HepG2 (cell line): ENCODE data around the gene ARHGAP23. TPM values are rescaled to one million over a fixed set of nuclear protein-coding genes. Genes with fewer than 3 reads are reported as not detected.
A peak's percentile ranks its signal among the peaks of the same experiment; 100 is the strongest.

Source experiments
- CENPT ChIP-seq: sonication (generic); formaldehyde crosslinking; IDR thresholded peaks from 2 replicates; pipeline ENCODE4 v1.8.0; 2022; ENCODE audit warnings: low read depth, mild to moderate bottlenecking, moderate library complexity, missing genetic modification reagents
- FIP1L1 ChIP-seq: fragments of 200-400 bp; formaldehyde crosslinking; IDR thresholded peaks from 2 replicates; pipeline ENCODE4 v1.6.1; 2018; ENCODE audit warnings: low read depth, mild to moderate bottlenecking, low read length, moderate library complexity, borderline replicate concordance; ENCODE audit not compliant: insufficient read depth
- FOXP1 ChIP-seq, 2 experiments: fragments of 450-650 bp in 1 of 2; IDR thresholded peaks; 2 replicates each; pipeline ENCODE4 v1.6.1; 2017 to 2018; ENCODE audit warnings: antibody characterized with exemption in 1 of 2
- KDM3A ChIP-seq: IDR thresholded peaks from 2 replicates; pipeline ENCODE4 v1.6.1; 2018; ENCODE audit warnings: low read depth, missing compliant biosample characterization
- MAFF ChIP-seq: IDR thresholded peaks from 2 replicates; pipeline ENCODE4 v1.6.1; 2011; ENCODE audit warnings: low read depth, low read length, improper control_type of control experiment
- SALL1 ChIP-seq: sonication (generic); formaldehyde crosslinking; IDR thresholded peaks from 2 replicates; pipeline ENCODE4 v1.8.0; 2022; ENCODE audit warnings: mild to moderate bottlenecking, missing genetic modification reagents
- SMAD1 ChIP-seq: sonication (generic); formaldehyde crosslinking; IDR thresholded peaks from 2 replicates; pipeline ENCODE4 v1.4.0; 2020; ENCODE audit warnings: missing genetic modification reagents, low read depth, mild to moderate bottlenecking, borderline replicate concordance
- SP2 ChIP-seq: sonication (generic); formaldehyde crosslinking; IDR thresholded peaks from 2 replicates; pipeline ENCODE4 v1.5.1; 2020; ENCODE audit warnings: mild to moderate bottlenecking, missing genetic modification reagents
- SP5 ChIP-seq: IDR thresholded peaks from 2 replicates; pipeline ENCODE4 v1.6.1; 2016; ENCODE audit warnings: low read depth, borderline replicate concordance
- TFDP2 ChIP-seq: sonication (generic); formaldehyde crosslinking; IDR thresholded peaks from 2 replicates; pipeline ENCODE4 v1.4.0; 2020; ENCODE audit warnings: missing genetic modification reagents
- ZNF574 ChIP-seq: sonication (generic); formaldehyde crosslinking; IDR thresholded peaks from 2 replicates; pipeline ENCODE4 v1.4.0; 2020; ENCODE audit warnings: missing genetic modification reagents
- ZNF687 ChIP-seq: sonication (generic); formaldehyde crosslinking; IDR thresholded peaks from 2 replicates; pipeline ENCODE4 v1.5.1; 2020; ENCODE audit warnings: mild to moderate bottlenecking, missing genetic modification reagents, moderate library complexity
- ZNF703 ChIP-seq: sonication (generic); formaldehyde crosslinking; IDR thresholded peaks from 2 replicates; pipeline ENCODE4 v1.5.1; 2020; ENCODE audit warnings: missing genetic modification reagents, mild to moderate bottlenecking, moderate library complexity, borderline replicate concordance
- ZNF850 ChIP-seq: sonication (generic); formaldehyde crosslinking; conservative IDR thresholded peaks from 2 replicates; pipeline ENCODE4 v1.9.0; 2021; ENCODE audit warnings: mild to moderate bottlenecking, missing genetic modification reagents
- ZNF891 ChIP-seq: sonication (generic); formaldehyde crosslinking; IDR thresholded peaks from 2 replicates; pipeline ENCODE4 v1.5.0; 2020; ENCODE audit warnings: mild to moderate bottlenecking, missing genetic modification reagents
- polyA plus RNA-seq, 8 experiments: library from polyadenylated mRNA; depleted of rRNA in 3 of 8; stranded (reverse) in 7 of 8; unstranded in 1 of 8; fragments of >200 nt; fragmentation: Illumina TruSeq in 4 of 8; extraction: Trizol in 4 of 8; gene quantifications; 2 replicates each; pipeline versions ENCODE4 v1.2.1 to v1.2.3, GENCODE V29; 2011 to 2016; ENCODE audit warnings: low read depth in 4 of 8, missing spikeins in 1 of 8, mixed read lengths in 1 of 8; ENCODE audit not compliant: insufficient read depth in 1 of 8
- total RNA-seq, 5 experiments: library from RNA; depleted of rRNA; stranded (reverse); fragments of >200 nt; fragmentation: Illumina TruSeq; extraction: Trizol; gene quantifications; 2 replicates each; pipeline ENCODE4 v1.2.3, GENCODE V29; 2016; ENCODE audit warnings: low read depth in 1 of 5
- TF ChIP-seq, protein P1 (sequence below): sonication (generic); formaldehyde crosslinking; IDR thresholded peaks from 2 replicates; pipeline ENCODE4 v1.8.1; 2023; ENCODE audit warnings: mild to moderate bottlenecking, missing genetic modification reagents, borderline replicate concordance
- TF ChIP-seq, protein P2 (sequence below): sonication (generic); formaldehyde crosslinking; IDR thresholded peaks from 2 replicates; pipeline ENCODE4 v1.4.0; 2020; ENCODE audit warnings: missing genetic modification reagents
- TF ChIP-seq, protein P3 (sequence below): sonication (generic); formaldehyde crosslinking; IDR thresholded peaks from 2 replicates; pipeline ENCODE4 v1.4.0; 2020; ENCODE audit warnings: missing genetic modification reagents, mild to moderate bottlenecking, borderline replicate concordance
- TF ChIP-seq, protein P4 (sequence below): sonication (generic); formaldehyde crosslinking; IDR thresholded peaks from 2 replicates; pipeline ENCODE4 v1.8.0; 2022; ENCODE audit warnings: missing genetic modification reagents, low read depth, mild to moderate bottlenecking, borderline replicate concordance

Gene ARHGAP23
- total and polyA plus RNA-seq, 2 of the 13 experiments (the other 11 are each of a cell fraction or from before 2014, with no cell fraction given), result 0.03 TPM; not detected in 1

GRCh38 chr17:38449364-38449763 is 21.1 kb downstream of the ARHGAP23 start (continued):
- TF ChIP-seq ZNF574 (CRISPR knock-in tag) (no peak), ZNF850 (no peak), FOXP1 (IDR thresholded peaks at IDR 0.05) (no peak), FOXP1 (CRISPR knock-in tag; IDR thresholded peaks at IDR 0.05) (no peak), MAFF (no peak), TFDP2 (CRISPR knock-in tag) (no peak), SMAD1 (CRISPR knock-in tag) (0 out of 2 replicates have a peak, but pooled peaks have one; percentile 35), ZNF703 (CRISPR knock-in tag) (no peak), FIP1L1 (no peak), ZNF687 (CRISPR knock-in tag) (peak; percentile 65), ZNF891 (CRISPR knock-in tag) (no peak), SP5 (CRISPR knock-in tag) (peak; percentile 88), CENPT (CRISPR knock-in tag) (no peak), KDM3A (CRISPR knock-in tag) (no peak), SP2 (CRISPR knock-in tag) (no peak), SALL1 (CRISPR knock-in tag) (peak; percentile 18; the same call in 1 of the 2 replicates)
- TF ChIP-seq, protein P1, sequence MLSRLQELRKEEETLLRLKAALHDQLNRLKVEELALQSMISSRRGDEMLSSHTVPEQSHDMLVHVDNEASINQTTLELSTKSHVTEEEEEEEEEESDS, result no peak
- TF ChIP-seq, protein P2, sequence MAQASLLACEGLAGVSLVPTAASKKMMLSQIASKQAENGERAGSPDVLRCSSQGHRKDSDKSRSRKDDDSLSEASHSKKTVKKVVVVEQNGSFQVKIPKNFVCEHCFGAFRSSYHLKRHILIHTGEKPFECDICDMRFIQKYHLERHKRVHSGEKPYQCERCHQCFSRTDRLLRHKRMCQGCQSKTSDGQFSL (CRISPR knock-in tag), result no peak
- TF ChIP-seq, protein P3, sequence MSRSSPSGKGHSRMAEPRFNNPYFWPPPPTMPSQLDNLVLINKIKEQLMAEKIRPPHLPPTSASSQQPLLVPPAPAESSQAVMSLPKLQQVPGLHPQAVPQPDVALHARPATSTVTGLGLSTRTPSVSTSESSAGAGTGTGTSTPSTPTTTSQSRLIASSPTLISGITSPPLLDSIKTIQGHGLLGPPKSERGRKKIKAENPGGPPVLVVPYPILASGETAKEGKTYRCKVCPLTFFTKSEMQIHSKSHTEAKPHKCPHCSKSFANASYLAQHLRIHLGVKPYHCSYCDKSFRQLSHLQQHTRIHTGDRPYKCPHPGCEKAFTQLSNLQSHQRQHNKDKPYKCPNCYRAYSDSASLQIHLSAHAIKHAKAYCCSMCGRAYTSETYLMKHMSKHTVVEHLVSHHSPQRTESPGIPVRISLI, result no peak
- TF ChIP-seq, protein P4, sequence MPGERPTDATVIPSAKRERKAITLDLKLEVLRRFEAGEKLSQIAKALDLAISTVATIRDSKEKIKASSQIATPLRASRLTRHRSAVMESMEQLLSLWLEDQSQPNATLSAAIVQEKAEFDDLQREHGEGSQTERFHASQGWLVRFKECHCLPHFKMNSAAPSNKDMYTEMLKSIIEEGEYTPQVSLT (CRISPR knock-in tag), result no peak
